Mesendoderm (in vitro differentiated cells): Measurements from ENCODE around the gene SAV1.

ENCODE experiments used
- DNase-seq: peaks from one replicate; pipeline ENCODE4 v3.0.0; 2013
- H2AK5ac ChIP-seq: 2 replicates; pipeline ENCODE4 v1.6.1; 2013; ENCODE audit warnings: low read length, inconsistent platforms
- H2BK120ac ChIP-seq: 2 replicates; pipeline ENCODE4 v1.6.1; 2013; ENCODE audit warnings: low read depth, mild to moderate bottlenecking, low read length, moderate library complexity, mixed read lengths
- H2BK15ac ChIP-seq: replicated peaks from 2 replicates; pipeline ENCODE4 v1.6.1; 2013; ENCODE audit warnings: low read depth, mild to moderate bottlenecking, moderate library complexity
- H2BK5ac ChIP-seq: 2 replicates; pipeline ENCODE4 v1.6.1; 2013; ENCODE audit warnings: low read length, inconsistent platforms
- H3K18ac ChIP-seq: 2 replicates; pipeline ENCODE4 v1.6.1; 2013; ENCODE audit warnings: mild to moderate bottlenecking, low read length, mixed read lengths
- H3K23ac ChIP-seq: one replicate; pipeline ENCODE4 v1.6.1; 2013; ENCODE audit warnings: low read length
- H3K27ac ChIP-seq: 2 replicates; pipeline ENCODE4 v1.5.1; 2013; ENCODE audit warnings: low read depth, mild to moderate bottlenecking, inconsistent platforms, low read length, moderate library complexity
- H3K27me3 ChIP-seq: 2 replicates; pipeline ENCODE4 v1.6.1; 2013; ENCODE audit warnings: low read length, control low read depth, mild to moderate bottlenecking, inconsistent platforms; ENCODE audit not compliant: insufficient read depth, poor library complexity
- H3K36me3 ChIP-seq: 2 replicates; pipeline ENCODE4 v1.6.1; 2013; ENCODE audit warnings: low read length, inconsistent platforms; ENCODE audit not compliant: control insufficient read depth, insufficient read depth
- H3K4ac ChIP-seq: one replicate; pipeline ENCODE4 v1.6.1; 2013; ENCODE audit warnings: low read depth, mild to moderate bottlenecking, low read length, moderate library complexity
- H3K4me1 ChIP-seq: 2 replicates; pipeline ENCODE4 v1.6.1; 2013; ENCODE audit warnings: low read depth, low read length, inconsistent platforms; ENCODE audit not compliant: control insufficient read depth
- H3K4me2 ChIP-seq: 2 replicates; pipeline ENCODE4 v1.6.1; 2013; ENCODE audit warnings: low read length
- H3K4me3 ChIP-seq: 2 replicates; pipeline ENCODE4 v1.5.1; 2013; ENCODE audit warnings: mild to moderate bottlenecking, low read length
- H3K56ac ChIP-seq: one replicate; pipeline ENCODE4 v1.6.1; 2013; ENCODE audit warnings: low read length
- H3K79me1 ChIP-seq: 2 replicates; pipeline ENCODE4 v1.6.1; 2013; ENCODE audit warnings: low read length, inconsistent platforms
- H3K79me2 ChIP-seq: 2 replicates; pipeline ENCODE4 v1.6.1; 2013; ENCODE audit warnings: mild to moderate bottlenecking, low read length; ENCODE audit not compliant: control insufficient read depth, insufficient read depth
- H3K9ac ChIP-seq: 2 replicates; pipeline ENCODE4 v1.6.1; 2013; ENCODE audit warnings: low read length, inconsistent platforms
- H4K5ac ChIP-seq: one replicate; pipeline ENCODE4 v1.6.1; 2013; ENCODE audit warnings: low read length
- H4K8ac ChIP-seq: one replicate; pipeline ENCODE4 v1.6.1; 2013; ENCODE audit warnings: low read depth, mild to moderate bottlenecking, control low read depth, low read length, moderate library complexity
- WGBS: extraction: QIAGEN DNeasy Blood & Tissue Kit; methylation state at CpG from one replicate; pipeline ENCODE4 v1.1.7; 2013; ENCODE audit warnings: low lambda C conversion rate, missing lambda C conversion rate; ENCODE audit not compliant: insufficient coverage; ENCODE audit errors: extremely low coverage; 5-methylcytosine and 5-hydroxymethylcytosine counted together

SAV1 gene

DNA sequence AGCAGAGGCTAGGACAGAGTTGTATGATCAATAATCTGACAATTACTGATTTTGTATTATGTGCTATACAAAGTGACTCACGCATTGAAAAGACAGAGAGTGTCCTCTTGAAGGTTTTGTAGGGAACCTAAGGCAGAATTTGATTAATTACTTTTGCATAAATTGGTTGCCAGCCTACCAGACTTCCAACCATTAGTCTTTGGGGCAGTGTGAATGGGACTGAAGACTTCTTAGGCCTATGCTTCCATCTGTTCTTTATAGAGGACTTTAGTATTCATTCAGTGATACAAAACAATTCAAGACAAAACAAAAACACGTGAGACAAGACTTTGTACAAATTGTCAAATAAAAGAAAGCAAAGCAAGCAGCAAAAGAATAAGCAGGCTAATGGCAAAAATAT lies 61.6 kb downstream of the SAV1 start:
- H3K79me1 ChIP-seq, result no peaks in the 10 kb centered on the region
- no peak overlapping the region for H4K5ac ChIP-seq
- H3K79me2 ChIP-seq, result no peaks in the 10 kb centered on the region
- H3K4ac ChIP-seq, result no peak overlapping the region
- no peak overlapping the region for H3K23ac ChIP-seq
- no peaks in the 10 kb centered on the region for H3K36me3 ChIP-seq
- H3K4me2 ChIP-seq, result no peak overlapping the region
- no peaks in the 10 kb centered on the region for H3K27me3 ChIP-seq
- no peak overlapping the region for H4K8ac ChIP-seq
- no peak overlapping the region for H3K9ac ChIP-seq
- no CpG with 5 or more reads among the region's 2 CpGs for WGBS
- no peak overlapping the region for H2BK15ac ChIP-seq
- no peaks in the 10 kb centered on the region for H3K4me1 ChIP-seq
- H3K27ac ChIP-seq, result no peak overlapping the region
- no peak overlapping the region for H3K18ac ChIP-seq
- DNase-seq, result no peak
- no peak overlapping the region for H3K56ac ChIP-seq
- no peak overlapping the region for H3K4me3 ChIP-seq
- H2BK5ac ChIP-seq, result no peak overlapping the region
- H2BK120ac ChIP-seq, result no peak overlapping the region
- H2AK5ac ChIP-seq, result no peak overlapping the region

DNA sequence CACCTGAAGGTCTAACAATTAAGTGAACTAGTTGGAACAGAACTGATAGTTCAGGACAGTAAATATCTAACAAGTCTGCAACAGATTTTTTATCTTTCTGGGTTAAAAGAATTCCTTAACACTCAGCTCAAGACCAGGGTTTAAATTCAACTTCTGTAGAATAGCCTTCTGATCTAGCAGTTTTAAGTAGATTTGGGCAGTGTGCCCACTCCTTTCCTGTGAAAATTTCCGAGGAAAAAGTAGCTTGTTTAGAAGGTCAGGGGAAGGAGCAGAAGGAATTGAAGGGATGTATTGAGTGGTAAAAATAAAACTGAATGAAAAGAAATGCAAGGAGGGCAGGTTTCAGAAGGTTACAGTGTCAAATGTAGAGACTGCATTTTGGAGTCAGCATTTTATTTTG lies 62.3 kb downstream of the SAV1 start:
- no CpG with 5 or more reads among the region's 1 CpG for WGBS
- no peak overlapping the region for H2BK5ac ChIP-seq
- no peaks in the 10 kb centered on the region for H3K79me1 ChIP-seq
- no peaks in the 10 kb centered on the region for H3K79me2 ChIP-seq
- H3K4ac ChIP-seq, result no peak overlapping the region
- DNase-seq, result no peak
- no peak overlapping the region for H3K23ac ChIP-seq
- no peak overlapping the region for H2BK120ac ChIP-seq
- no peak overlapping the region for H3K56ac ChIP-seq
- no peak overlapping the region for H4K5ac ChIP-seq
- H3K9ac ChIP-seq, result no peak overlapping the region
- H3K18ac ChIP-seq, result no peak overlapping the region
- H2BK15ac ChIP-seq, result no peak overlapping the region
- H3K4me2 ChIP-seq, result no peak overlapping the region
- no peaks in the 10 kb centered on the region for H3K36me3 ChIP-seq
- H3K27ac ChIP-seq, result no peak overlapping the region
- no peaks in the 10 kb centered on the region for H3K27me3 ChIP-seq
- no peak overlapping the region for H2AK5ac ChIP-seq
- H3K4me1 ChIP-seq, result no peaks in the 10 kb centered on the region
- H4K8ac ChIP-seq, result no peak overlapping the region
- no peak overlapping the region for H3K4me3 ChIP-seq

DNA sequence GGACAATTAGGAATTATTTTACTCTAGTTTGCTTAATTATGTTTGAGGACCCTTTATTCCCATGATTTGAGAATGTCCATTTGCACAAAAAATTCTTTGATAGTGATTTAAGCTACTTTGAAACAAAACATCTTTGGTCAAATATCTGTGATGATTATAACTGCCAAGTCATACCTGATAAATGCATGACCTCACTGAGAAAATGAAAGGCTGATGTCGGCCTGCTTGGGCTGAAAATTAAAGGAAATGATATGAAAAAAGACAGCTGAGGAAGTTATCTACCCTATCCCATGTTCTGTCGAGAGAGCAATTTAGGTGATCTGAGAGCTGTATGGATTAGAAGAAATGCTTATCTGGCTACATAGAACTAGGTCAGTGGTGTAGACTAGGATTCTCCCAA lies 64.5 kb downstream of the SAV1 start:
- H4K8ac ChIP-seq, result no peak overlapping the region
- DNase-seq, result no peak
- no peaks in the 10 kb centered on the region for H3K79me2 ChIP-seq
- no peaks in the 10 kb centered on the region for H3K79me1 ChIP-seq
- no peaks in the 10 kb centered on the region for H3K27me3 ChIP-seq
- no peak overlapping the region for H3K4me3 ChIP-seq
- no peak overlapping the region for H2BK5ac ChIP-seq
- H3K56ac ChIP-seq, result no peak overlapping the region
- no peak overlapping the region for H3K4me2 ChIP-seq
- no peak overlapping the region for H3K18ac ChIP-seq
- no peaks in the 10 kb centered on the region for H3K4me1 ChIP-seq
- H4K5ac ChIP-seq, result no peak overlapping the region
- WGBS, result no CpG with 5 or more reads among the region's 2 CpGs
- H3K4ac ChIP-seq, result no peak overlapping the region
- no peak overlapping the region for H3K27ac ChIP-seq
- H3K36me3 ChIP-seq, result no peaks in the 10 kb centered on the region
- H3K9ac ChIP-seq, result no peak overlapping the region
- H2AK5ac ChIP-seq, result no peak overlapping the region
- H3K23ac ChIP-seq, result no peak overlapping the region
- H2BK15ac ChIP-seq, result no peak overlapping the region
- no peak overlapping the region for H2BK120ac ChIP-seq

DNA sequence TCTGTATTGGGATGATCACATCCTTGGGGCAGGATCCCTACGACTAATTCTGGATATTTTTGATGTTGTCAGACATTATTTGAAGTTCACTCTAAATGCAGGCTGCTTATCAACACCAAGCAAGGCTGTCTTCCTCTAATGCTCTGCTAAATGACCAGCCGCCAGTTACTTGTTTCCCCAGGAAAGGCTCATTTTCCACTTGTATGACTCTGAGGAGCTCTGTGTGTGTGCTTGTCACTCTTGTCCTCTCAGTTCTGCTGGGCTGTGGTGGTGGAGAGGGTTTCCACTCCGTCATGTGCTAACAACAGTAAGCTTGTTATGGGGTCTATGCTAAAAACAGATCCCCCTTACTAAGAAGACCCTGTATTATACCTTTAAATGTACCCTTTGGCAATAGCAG lies 66.1 kb downstream of the SAV1 start:
- no peak overlapping the region for H3K27ac ChIP-seq
- H3K9ac ChIP-seq, result no peak overlapping the region
- H3K27me3 ChIP-seq, result no peaks in the 10 kb centered on the region
- no peaks in the 10 kb centered on the region for H3K79me1 ChIP-seq
- H2BK120ac ChIP-seq, result no peak overlapping the region
- H4K5ac ChIP-seq, result no peak overlapping the region
- no peak overlapping the region for H3K4me2 ChIP-seq
- H2AK5ac ChIP-seq, result no peak overlapping the region
- no peak overlapping the region for H2BK15ac ChIP-seq
- no peak overlapping the region for H3K23ac ChIP-seq
- H3K79me2 ChIP-seq, result no peaks in the 10 kb centered on the region
- no peaks in the 10 kb centered on the region for H3K36me3 ChIP-seq
- WGBS, result no CpG with 5 or more reads among the region's 3 CpGs
- DNase-seq, result no peak
- no peak overlapping the region for H3K4ac ChIP-seq
- no peak overlapping the region for H2BK5ac ChIP-seq
- H3K18ac ChIP-seq, result no peak overlapping the region
- H3K4me1 ChIP-seq, result no peaks in the 10 kb centered on the region
- no peak overlapping the region for H4K8ac ChIP-seq
- H3K4me3 ChIP-seq, result no peak overlapping the region
- no peak overlapping the region for H3K56ac ChIP-seq

DNA sequence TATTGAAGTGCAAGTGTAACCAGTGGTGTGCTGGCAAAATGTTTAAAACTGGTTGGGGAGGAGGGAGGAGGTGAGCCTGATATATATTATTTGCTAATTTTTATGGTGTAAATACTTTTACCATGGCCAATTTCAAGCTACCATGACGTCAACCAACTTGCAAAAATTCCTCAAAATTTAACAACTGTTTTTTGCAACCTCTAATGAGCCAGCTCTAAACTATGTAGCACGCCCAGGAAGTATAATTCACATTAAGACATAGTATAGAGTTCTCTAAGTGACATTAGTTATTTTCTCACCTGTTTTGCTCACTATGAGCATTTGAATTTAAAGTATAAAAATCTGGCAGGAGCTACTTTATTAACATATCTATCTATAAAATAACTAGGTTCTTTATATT lies 66.7 kb downstream of the SAV1 start:
- Histone ChIP-seq H3K4me1 (no peaks in the 10 kb centered on the region), H3K9ac (no peak overlapping the region), H4K8ac (no peak overlapping the region), H2BK5ac (no peak overlapping the region), H3K27me3 (no peaks in the 10 kb centered on the region), H3K36me3 (no peaks in the 10 kb centered on the region), H3K79me2 (no peaks in the 10 kb centered on the region), H2BK120ac (no peak overlapping the region), H3K4me2 (no peak overlapping the region), H3K4me3 (no peak overlapping the region), H3K4ac (no peak overlapping the region), H3K56ac (no peak overlapping the region), H3K23ac (no peak overlapping the region), H2AK5ac (no peak overlapping the region), H2BK15ac (no peak overlapping the region), H3K27ac (no peak overlapping the region), H3K18ac (no peak overlapping the region), H3K79me1 (no peaks in the 10 kb centered on the region), H4K5ac (no peak overlapping the region)
- DNase-seq, result no peak
- no CpG with 5 or more reads among the region's 2 CpGs for WGBS

DNA sequence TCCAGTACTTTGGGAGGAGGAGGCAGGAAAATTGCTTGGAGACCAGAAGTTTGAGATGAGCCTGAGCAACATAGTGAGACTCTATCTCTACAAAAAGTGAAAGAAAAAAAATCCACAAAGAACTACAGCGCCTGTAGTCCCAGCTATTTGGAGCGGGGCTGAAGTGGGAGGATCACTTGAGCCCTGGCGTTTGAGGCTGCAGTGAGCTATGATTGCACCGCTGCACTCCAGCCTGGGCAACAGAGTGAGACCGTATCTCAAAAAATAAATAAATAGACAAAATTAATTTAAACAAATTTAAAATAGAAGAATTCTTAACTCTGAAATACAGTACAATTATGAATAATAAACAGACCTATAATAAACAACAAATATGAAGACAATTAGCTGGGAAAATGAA lies 67.3 kb downstream of the SAV1 start:
- DNase-seq, result peak; percentile 40
- no peak overlapping the region for H3K9ac ChIP-seq

More for the DNA sequence above, 67.3 kb downstream of the SAV1 start:
- no peak overlapping the region for H3K56ac ChIP-seq
- H2AK5ac ChIP-seq, result no peak overlapping the region
- no peak overlapping the region for H2BK5ac ChIP-seq
- no peak overlapping the region for H3K4ac ChIP-seq
- no peak overlapping the region for H3K18ac ChIP-seq
- H3K36me3 ChIP-seq, result no peaks in the 10 kb centered on the region
- no peak overlapping the region for H4K8ac ChIP-seq
- H3K79me2 ChIP-seq, result no peaks in the 10 kb centered on the region
- H3K23ac ChIP-seq, result no peak overlapping the region
- H3K79me1 ChIP-seq, result no peaks in the 10 kb centered on the region
- H3K4me2 ChIP-seq, result no peak overlapping the region
- H2BK15ac ChIP-seq, result no peak overlapping the region
- no peak overlapping the region for H3K4me3 ChIP-seq
- WGBS, result no CpG with 5 or more reads among the region's 5 CpGs
- H2BK120ac ChIP-seq, result no peak overlapping the region
- H4K5ac ChIP-seq, result no peak overlapping the region
- H3K4me1 ChIP-seq, result no peaks in the 10 kb centered on the region
- H3K27ac ChIP-seq, result no peak overlapping the region
- no peaks in the 10 kb centered on the region for H3K27me3 ChIP-seq
